Umbilical cord (tissue), 2 donors: Measurements from ENCODE around the gene BOLL. TPM values are rescaled to one million over a fixed set of nuclear protein-coding genes. Genes with fewer than 3 reads are reported as not detected.
"Not testable (repeated sequence)": the region's sequence is repeated elsewhere in the genome, so short reads cannot be mapped to it uniquely, and the experiment has no call there.

ENCODE experiments used
- DNase-seq: peaks from one replicate; pipeline ENCODE4 v3.0.0-alpha.2; 2015; ENCODE audit warnings: low spot score
- total RNA-seq: library from RNA; depleted of rRNA; stranded (reverse); fragments of >200 nt; gene quantifications from one replicate; pipeline ENCODE4 v1.2.3, GENCODE V29; 2014; ENCODE audit warnings: low replicate concordance; ENCODE audit not compliant: insufficient read depth

The BOLL gene
- total RNA-seq, 1 donor from 2014 or later = 5.5 TPM

DNA sequence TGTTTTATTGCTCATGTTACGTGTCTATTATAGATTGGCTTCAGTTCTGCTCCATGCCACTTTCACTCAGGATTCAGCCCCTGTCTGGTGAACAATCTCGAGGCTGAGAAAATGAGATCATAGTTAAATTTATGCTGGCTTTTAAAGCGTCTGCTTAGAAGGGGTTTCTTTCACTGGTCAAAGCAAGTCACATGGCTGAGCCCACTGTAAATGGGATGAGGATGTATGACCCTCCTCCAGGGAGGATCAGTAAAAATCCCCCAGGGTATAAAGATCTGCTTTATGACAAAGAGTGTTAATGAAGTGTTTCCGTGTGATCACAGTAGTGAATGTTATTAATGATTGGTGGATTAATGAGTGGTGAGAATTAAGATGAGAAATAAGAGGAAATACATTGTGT lies 13.1 kb upstream of the BOLL start:
- no peak for DNase-seq

DNA sequence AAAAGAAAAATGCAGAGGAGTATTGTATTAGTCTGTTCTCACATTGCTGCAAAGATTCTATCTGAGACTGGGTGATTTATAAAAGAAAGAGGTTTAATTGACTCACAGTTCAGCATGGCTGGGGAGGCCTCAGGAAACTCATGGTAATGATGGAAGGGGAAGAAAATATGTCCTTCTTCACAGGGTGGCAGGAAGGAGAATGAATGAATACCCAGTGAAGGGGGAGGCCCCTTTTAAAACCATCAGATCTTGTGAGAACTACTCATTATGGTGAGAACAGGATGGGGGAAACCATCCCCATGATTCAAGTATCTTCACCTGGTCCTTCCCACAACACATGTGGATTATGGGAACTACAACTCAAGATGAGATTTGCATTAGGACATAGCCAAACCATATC lies 10.2 kb upstream of the BOLL start:
- DNase-seq = no peak

DNA sequence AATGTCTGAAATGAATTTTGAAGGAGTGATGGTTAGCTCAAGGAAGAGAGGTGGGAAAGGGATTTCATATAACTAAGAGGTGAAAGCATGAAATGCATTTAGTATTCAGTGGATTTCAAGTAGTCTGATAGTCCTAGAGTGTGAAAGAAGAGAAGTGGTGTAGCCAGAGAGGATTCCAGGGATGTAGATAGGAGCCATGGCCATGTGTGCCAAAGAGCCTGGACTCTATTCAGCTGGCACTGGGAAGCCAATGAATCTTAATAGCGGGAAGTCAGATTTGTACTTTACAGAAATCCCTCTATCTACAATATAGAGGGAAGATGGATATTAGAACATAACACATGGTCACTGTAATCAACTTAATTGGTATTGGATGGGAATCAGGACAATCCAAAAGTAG lies 8.3 kb upstream of the BOLL start:
- no peak for DNase-seq

DNA sequence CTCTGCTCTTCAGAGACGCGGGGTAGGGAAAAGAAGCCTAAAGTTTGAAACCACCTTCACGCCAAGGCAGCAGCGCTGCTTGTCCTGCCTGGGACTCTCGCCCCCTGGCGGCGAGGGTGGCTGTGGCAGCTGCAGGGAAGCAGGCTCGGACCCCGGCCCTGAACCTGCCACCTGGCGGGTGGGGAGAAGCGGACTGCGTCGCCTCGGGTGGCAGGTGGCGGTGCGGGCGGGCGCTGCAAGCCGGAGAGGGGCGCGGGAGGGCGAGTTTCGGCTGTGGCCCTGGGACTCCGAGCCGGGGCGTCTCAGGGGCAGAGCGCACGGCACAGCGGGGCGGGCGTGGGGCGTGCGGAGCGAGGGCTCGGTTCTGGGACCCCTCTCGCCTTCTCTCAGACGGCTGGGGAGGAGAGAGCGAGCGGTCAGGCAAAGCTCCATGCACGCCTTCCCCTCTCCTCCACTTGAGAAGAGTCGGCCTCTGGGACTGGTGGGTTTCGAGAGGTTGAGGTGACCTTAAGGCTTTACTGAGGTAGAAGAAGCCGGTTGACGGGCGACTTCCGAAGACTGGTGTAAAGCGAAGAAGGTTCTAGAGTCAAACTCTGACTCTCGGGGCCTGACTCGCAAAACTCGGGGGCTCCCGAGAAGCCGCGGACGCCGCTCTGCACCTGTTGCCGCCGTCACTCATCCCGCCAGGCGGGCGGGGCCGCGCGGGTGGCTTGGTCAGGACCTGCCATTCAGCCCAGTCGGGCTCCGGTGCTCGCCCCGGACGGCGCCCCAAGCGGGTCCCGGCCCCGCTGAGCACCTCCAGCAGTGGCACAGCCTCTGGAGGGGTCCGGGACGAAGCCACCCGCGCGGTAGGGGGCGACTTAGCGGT lies 1.1 kb upstream of the BOLL start:
- no peak for DNase-seq

DNA sequence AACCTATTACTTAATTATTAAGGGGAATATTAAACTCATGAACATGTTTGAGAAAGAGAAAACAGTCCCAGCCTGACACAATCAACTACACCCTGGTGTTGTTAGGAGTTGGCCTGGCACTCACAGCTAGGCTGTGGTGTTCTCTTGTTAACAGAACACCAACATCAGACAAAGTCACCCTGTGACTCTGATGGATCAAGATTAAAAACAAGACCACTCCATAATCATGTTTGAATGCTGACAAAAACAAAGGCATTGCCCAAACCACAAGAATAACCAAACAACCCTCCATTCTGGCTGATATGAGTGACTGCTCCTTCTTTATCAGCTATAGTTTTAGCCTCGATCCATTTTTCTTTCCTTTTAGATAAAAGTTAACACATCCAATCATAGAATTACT lies 3.0 kb downstream of the BOLL start:
- DNase-seq = no peak

DNA sequence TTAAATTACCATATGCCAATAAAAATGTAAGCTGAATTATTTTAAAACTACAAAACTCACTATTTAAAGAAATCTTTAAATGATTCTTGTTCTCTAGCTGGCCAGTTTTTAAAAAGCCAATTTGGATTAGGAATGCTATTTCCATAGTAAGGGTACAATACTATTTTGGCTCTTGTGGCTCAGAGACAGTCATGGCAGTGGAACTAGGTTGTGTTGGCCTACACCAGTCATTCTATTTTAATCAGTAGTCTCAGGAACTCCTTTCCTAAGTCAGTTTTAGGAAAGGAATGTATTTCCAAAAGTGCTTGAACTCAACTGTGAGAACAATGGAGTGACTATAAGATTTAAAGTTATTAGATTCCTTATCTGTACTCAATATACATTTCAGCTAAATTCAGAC lies 5.9 kb downstream of the BOLL start:
- DNase-seq = no peak

DNA sequence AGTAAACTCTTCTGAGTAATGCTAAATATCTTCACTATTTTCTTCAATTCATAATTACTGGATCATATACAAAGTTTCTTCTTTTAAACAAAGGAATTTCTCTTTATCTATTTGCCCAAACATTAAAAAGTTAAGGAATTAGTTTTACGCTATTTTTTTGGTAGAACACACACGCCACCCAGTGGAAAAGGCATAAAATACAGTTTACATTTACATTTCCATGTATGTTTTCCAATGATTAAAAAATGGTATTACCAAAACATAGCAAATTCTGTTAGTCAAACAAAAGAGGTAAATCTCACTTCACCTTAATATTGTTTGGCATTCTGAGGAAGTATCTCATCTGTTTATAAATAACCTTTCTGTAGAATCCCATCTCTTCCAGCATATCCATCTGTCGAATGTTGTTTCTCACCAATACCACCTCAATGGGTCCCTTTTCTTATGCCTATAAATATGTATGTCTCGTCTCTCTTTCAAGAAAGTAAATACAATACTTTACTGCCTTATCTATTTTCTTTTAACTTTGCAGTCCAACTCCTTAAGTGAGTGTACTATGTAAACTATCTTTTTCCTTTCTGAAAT lies 7.2 kb downstream of the BOLL start:
- DNase-seq = peak; percentile 17

DNA sequence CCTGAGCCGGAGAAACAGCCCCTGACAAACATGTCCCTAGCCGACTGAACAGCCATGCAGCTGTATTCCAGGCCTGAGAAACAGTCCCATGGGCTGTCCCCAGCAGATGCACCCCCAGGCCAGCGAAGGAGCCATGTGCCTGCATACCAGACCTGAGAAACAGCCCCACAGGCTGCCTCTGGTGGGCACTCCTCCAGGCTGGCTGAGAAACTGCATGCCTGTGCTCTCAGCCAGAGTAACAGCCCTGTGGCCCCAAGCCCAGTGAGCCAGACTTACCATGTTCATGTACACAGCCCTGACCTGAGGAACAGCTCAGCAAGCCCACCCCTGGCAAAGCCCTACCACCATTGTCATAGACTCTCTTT lies 24.8 kb downstream of the BOLL start:
- DNase-seq = no peak

DNA sequence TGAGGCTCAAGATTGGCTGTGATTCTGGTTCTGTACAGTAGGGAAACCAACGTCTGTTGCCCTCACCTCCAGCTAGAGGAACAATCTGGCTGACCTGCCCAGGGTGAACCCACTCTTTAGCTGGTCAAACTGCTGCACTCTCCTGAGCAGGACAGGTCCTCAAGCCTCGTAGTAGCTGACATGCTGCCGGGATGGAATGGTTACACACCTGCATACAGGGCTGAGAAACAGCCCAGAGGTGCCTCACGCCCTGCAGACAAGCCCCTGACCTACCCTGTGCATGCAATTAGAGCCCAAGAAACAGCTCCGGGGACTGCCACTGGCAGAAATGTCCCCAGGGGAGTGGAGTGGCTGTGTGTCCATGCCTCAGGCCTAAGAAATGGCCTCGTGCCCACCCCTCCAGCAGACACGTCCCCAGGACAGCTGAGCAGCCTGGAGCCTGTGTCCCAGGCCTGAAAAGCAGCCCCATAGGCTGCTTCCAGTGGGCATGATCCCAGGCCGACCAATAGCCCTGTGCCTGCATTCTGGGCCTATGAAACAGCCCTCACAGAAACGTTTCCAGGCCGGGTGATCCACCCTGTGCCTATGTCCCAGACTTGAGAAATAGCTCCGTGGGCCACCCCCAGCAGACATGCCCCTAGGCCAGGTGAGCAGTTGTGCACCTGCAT lies 25.4 kb downstream of the BOLL start:
- no peak for DNase-seq

DNA sequence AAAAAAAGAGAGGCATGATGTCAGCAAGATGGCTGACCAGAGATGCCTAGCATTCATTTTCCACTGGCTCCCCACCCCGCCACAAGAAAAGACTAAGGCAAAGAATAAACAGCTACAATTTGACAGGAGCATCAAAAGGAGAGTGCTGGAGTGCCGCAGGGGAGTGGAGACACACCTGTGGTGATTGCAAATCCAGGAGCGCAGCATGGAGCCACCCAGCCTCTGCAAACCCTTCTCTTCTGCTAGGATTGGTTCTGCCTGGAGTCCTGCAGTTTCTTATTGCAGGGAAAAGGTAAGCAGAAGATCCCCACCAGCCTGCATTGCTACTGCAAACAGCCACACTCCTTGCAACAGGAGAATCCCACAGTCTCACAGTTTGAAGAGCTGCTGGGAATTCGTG lies 26.1 kb downstream of the BOLL start:
- DNase-seq = no peak

DNA sequence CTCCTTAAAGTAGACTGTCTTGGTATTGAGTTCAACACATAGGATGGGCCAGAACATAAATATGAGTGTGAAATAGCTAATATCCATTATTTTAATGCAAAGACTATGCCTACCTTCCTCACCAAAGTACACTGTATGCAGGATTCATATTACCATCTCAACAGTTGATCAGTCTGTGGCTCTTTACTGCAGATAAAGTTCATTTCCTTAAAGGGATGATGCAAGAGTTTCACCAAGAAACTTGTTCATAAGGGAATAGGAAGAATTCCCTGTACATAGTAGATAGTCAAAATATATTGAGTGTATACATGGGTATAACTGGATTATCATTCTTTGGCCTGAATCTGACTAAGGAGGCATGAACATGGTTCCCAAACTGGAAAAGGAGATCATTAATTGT lies 44.9 kb downstream of the BOLL start:
- no peak for DNase-seq

DNA sequence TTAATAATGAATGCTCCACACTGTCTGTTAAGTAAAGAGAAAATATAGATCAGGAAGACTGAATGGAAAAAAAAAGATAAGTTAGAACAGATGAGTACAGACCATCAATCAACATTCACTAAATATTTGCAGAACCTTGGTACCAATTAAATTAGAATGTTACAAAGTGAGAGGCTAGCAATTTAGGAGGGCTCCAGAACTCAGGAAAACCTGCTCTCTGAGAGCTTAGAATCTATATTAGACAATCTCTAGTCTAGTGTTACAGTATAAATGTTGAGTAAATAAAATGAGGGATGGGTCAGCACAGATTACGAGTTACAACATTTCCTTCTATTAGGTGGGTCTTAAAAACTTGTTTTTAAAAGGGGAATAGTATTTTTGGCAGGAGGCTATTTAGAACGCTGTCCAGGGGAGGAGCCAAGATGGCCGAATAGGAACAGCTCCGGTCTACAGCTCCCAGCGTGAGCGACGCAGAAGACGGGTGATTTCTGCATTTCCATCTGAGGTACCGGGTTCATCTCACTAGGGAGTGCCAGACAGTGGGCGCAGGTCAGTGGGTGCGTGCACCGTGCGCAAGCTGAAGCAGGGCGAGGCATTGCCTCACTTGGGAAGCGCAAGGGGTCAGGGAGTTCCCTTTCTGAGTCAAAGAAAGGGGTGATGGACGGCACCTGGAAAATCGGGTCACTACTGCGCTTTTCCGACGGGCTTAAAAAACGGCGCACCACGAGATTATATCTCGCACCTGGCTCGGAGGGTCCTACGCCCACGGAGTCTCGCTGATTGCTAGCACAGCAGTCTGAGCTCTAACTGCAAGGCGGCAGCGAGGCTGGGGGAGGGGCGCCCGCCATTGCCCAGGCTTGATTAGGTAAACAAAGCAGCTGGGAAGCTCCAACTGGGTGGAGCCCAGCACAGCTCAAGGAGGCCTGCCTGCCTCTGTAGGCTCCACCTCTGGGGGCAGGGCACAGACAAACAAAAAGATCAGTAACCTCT lies 56.3 kb downstream of the BOLL start:
- DNase-seq = not testable (repeated sequence)

DNA sequence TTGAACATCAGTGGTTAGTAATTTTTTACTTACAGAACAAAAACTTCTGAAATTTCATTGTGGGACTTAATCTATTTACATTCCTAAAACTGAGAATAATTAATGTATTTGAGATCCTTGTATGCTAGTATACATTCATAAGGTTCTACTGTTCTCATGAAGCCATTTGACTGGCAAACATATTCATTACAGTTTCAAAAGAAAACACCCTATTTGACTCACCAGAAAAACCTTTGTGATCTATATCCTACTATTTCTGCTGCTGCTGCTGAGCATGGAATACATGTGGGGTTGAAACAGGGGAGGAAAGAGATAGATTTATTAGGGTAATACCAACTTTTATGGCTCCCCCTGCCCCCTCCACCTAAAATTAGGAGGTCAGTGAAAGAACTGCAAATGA lies 58.1 kb downstream of the BOLL start:
- DNase-seq = no peak

DNA sequence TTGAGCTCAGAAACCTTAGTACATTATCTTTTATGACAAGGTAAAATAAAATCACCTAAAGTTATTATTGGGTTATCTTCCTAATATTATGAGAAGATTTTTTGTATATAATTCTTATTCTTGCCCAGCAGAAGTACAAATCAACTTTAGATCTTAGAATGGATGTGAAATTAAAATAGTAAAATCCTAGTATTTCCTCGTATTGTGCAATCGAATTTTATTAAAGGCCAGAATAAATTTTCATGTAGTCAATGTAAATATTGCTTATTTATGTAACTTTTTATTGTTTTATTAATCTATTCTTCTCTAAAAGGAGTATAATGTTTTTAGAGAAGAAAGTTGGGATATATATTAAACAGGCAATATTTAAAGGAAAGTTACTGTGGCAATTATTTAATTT lies 67.3 kb downstream of the BOLL start:
- no peak for DNase-seq

DNA sequence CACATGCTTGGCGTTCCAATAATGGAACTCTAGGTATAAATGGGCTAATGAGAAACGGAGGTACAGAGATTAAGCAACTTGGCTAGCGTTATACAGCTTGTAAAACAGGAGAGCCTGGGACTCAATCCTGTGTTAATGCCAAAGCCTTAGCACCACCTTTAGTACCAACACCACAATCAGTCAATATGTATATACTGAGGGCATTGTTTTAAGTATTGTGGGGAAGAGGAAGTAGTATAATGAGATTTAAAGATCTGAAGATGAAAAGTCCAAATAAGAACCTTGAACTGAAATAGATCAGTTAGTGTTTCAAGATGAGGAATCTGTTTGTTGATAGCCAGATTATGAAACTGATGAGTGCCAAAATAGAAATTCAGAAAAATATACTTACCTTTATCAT lies 71.8 kb downstream of the BOLL start:
- no peak for DNase-seq

DNA sequence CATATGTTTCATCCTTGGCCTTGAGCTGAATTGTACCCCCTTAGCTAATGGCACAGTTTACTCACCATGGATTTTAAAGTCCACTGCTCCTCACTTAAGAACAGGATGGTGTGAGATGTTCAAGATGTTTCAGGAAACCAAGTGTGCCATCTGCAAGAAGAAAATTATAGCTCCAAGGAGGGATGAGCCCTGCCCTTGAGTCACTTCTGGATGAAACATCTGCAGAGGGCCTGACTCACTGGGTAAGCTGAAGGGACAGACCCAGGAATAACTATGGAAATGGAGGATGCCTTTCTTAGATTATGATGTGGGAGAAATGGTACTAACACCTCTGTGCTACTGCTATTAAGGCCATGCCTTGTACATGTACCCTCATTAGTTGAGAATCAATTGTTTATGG lies 73.5 kb downstream of the BOLL start:
- no peak for DNase-seq

DNA sequence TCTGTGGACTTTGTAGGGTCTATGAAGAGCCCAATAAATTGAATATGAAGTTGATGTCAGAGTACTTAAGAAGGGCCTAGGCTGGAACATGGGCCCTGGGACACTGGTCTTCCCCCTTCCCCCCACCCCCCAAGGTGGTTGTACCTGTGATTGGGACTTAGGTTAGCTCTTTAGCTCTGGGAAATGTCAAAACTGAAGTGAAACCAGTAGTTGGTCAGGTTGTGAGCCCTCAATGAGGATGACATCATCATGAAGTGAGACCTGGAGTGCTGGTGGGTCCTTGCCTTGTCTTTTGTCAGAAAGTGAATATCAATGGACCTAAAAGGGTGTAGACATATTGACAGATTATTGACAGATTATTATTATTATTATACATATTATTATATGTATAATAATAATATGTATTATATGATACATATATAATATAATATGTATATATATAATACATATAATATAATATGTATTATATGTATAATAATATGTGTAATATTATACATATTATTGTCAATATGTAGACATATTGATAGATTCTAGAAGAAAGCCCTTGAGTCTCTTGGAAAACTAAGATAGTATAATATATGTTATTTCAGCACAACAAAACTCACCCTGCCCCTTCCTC lies 74.6 kb downstream of the BOLL start:
- no peak for DNase-seq

DNA sequence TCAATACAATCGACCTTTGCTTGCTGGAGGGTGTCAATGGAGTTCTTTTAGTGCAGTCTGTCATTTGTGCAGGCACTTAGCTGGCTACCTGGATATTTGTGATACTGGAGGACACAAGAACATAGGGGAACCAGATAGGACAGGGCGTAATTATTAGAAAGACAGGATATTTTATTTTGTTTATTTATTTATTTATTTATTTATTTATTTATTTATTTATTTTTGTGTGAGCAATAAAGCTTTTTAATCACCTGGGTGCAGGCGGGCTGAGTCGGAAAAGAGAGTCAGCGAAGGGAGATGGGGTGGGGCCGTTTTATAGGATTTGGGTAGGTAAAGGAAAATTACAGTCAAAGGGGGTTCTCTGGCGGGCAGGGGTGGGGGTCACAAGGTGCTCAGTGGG lies 76.0 kb downstream of the BOLL start:
- DNase-seq = not testable (repeated sequence)

DNA sequence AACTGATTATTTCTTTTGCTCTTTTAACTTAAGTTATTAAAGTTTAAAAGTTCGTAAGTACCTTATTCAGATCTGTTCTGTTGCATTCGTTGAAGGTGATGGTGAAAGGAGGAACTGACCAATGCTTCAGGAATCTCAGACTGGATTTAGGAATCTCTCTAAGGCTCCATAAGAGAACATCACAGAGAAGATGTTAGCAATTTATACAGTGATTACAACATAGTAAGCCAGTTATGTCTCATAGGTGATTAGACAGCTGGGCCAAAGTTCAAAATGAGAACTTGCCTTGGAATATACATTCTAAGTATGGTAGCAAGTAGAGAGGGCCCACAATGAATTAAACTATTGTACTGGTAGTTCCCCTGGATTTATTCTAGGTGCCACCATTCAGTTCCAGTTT lies 76.8 kb downstream of the BOLL start:
- peak; percentile 27 for DNase-seq

DNA sequence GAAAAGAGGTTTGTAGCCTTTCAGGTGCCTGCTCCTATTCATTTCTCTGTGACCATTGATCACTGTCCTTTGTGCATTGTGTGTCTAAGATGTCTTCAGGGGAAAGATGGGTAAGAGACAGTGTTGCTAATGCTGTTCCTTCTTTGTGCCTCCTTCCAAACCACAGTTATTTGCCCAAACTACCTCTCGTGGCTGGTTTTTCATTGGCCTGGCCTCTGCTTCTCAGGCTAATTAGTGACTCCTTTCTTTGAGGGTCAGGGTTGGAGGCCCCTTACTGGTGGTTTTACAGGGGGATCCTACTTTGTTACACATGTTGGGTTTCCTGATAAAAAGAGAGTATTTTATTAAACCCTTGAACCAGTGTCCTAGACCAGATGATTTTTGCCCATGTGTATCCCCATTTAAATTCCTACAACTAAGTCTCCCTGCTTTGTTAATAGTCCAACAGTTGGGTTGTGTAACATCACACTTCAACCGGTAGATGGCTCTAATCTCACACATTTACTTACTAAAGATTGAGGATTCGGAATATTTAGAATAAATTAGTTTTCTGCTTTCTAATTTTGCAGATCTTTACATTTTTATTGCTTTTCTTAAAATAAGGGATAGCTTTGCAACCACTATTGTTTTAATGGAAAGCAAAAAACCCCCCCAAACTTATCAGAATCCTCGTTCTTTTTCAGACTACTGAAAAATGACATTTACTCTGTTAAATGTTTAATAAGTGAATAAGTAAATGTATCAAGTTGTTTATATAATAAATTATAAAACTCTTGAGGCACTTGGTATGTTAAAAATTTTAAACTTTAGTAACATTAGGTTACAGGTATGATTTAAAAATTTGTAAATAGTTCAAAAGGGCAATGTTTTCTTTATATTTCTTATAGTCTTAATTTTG lies 77.6 kb downstream of the BOLL start:
- DNase-seq = peak; percentile 43
